Astrocyte (in vitro differentiated cells and primary cell): ENCODE data around the gene MAP3K4. TPM values are rescaled to one million over a fixed set of nuclear protein-coding genes. Genes with fewer than 3 reads are reported as not detected.

Source experiments
- DNase-seq: peaks from one replicate; pipeline ENCODE4 v3.0.0-alpha.2; 2010; ENCODE audit warnings: low read depth
- FAIRE-seq: peaks from 2 replicates; lab custom pipeline; 2011; peaks lifted over from hg19 to GRCh38; lab: Jason Lieb, UNC
- H2AFZ ChIP-seq: 2 replicates; pipeline ENCODE4 v1.6.0; 2012; ENCODE audit warnings: low read depth, low read length, inconsistent platforms
- H3K27ac ChIP-seq: 2 replicates; pipeline ENCODE4 v1.5.1; 2011; ENCODE audit warnings: low read depth, low read length, inconsistent platforms
- H3K27me3 ChIP-seq: 2 replicates; pipeline ENCODE4 v1.6.0; 2011; ENCODE audit warnings: low read length, inconsistent platforms; ENCODE audit not compliant: insufficient read depth
- H3K36me3 ChIP-seq: 2 replicates; pipeline ENCODE4 v1.5.1; 2011; ENCODE audit warnings: low read length, inconsistent platforms; ENCODE audit not compliant: insufficient read depth
- H3K4me1 ChIP-seq: 2 replicates; pipeline ENCODE4 v1.5.1; 2011; ENCODE audit warnings: low read length, inconsistent platforms; ENCODE audit not compliant: insufficient read depth
- H3K4me2 ChIP-seq: 2 replicates; pipeline ENCODE4 v1.6.0; 2012; ENCODE audit warnings: low read length, inconsistent platforms
- H3K4me3 ChIP-seq: 2 replicates; pipeline ENCODE4 v1.5.1; 2011; ENCODE audit warnings: low read depth, mild to moderate bottlenecking, low read length, inconsistent platforms; ENCODE audit not compliant: insufficient read depth
- H3K79me2 ChIP-seq: 2 replicates; pipeline ENCODE4 v1.6.0; 2012; ENCODE audit warnings: mild to moderate bottlenecking, low read length, inconsistent platforms; ENCODE audit not compliant: insufficient read depth
- H3K9ac ChIP-seq: 2 replicates; pipeline ENCODE4 v1.6.0; 2012; ENCODE audit warnings: mild to moderate bottlenecking, low read length, inconsistent platforms
- H3K9me3 ChIP-seq: 2 replicates; pipeline ENCODE4 v1.5.1; 2012; ENCODE audit warnings: low read depth, mild to moderate bottlenecking, low read length, inconsistent platforms; ENCODE audit not compliant: insufficient read depth
- H4K20me1 ChIP-seq: 2 replicates; pipeline ENCODE4 v1.6.0; 2012; ENCODE audit warnings: low read length, inconsistent platforms; ENCODE audit not compliant: insufficient read depth
- H3K27ac Mint-ChIP-seq: one replicate; pipeline ENCODE4 v1.8.0; 2021; ENCODE audit warnings: mild to moderate bottlenecking, mixed read lengths; ENCODE audit not compliant: unreplicated experiment
- H3K27me3 Mint-ChIP-seq: one replicate; pipeline ENCODE4 v1.8.0; 2021; ENCODE audit warnings: low read depth, mixed read lengths; ENCODE audit not compliant: unreplicated experiment
- H3K36me3 Mint-ChIP-seq: one replicate; pipeline ENCODE4 v1.8.0; 2021; ENCODE audit warnings: low read depth, mixed read lengths; ENCODE audit not compliant: unreplicated experiment
- H3K4me1 Mint-ChIP-seq: one replicate; pipeline ENCODE4 v1.8.0; 2021; ENCODE audit warnings: low read depth, mixed read lengths; ENCODE audit not compliant: unreplicated experiment
- H3K4me3 Mint-ChIP-seq: one replicate; pipeline ENCODE4 v1.8.0; 2021; ENCODE audit warnings: mild to moderate bottlenecking, moderate library complexity, mixed read lengths; ENCODE audit not compliant: unreplicated experiment
- H3K9me3 Mint-ChIP-seq: one replicate; pipeline ENCODE4 v1.8.0; 2021; ENCODE audit warnings: mild to moderate bottlenecking, mixed read lengths; ENCODE audit not compliant: unreplicated experiment
- CTCF ChIP-seq: IDR thresholded peaks from 2 replicates; pipeline ENCODE4 v1.5.1; 2011; ENCODE audit warnings: low read depth, mild to moderate bottlenecking, inconsistent platforms, low read length, moderate library complexity; ENCODE audit not compliant: insufficient read depth
- EZH2 ChIP-seq: IDR thresholded peaks from 2 replicates; pipeline ENCODE4 v1.6.1; 2012; ENCODE audit warnings: mild to moderate bottlenecking, low read length, inconsistent platforms; ENCODE audit not compliant: insufficient read depth
- total RNA-seq: library from RNA; stranded (reverse); gene quantifications from 2 replicates; pipeline ENCODE4 v1.2.1, GENCODE V29; 2021

MAP3K4 gene
- total RNA-seq, 1 donor from 2014 or later: 22.1 TPM

DNA sequence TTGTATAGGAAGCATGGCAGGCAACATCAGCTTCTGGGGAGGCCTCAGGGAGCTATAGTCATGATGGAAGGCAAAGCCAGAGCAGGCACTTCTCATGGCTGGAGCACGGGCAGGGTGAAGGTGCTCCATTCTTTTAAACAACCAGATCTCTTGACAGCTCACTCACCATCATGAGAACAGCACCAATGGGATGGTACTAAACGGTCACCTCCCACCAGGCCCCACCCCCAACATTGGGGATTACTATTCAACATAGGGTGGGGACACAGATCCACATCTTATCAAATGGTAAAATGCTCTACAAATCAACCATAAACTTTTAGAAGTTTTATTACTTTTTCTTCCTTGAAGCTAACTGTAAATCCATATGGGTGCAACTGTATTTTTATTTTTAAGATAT lies 61.5 kb downstream of the MAP3K4 start:
- H3K4me3 ChIP-seq: no peak overlapping the region
- H3K4me3 Mint-ChIP-seq: no peak overlapping the region
- H3K4me1 ChIP-seq: peaks cover 6% of the 10 kb centered on the region
- H3K27me3 ChIP-seq: no peaks in the 10 kb centered on the region
- no peaks in the 10 kb centered on the region for H3K27me3 Mint-ChIP-seq
- no peak overlapping the region for H3K9ac ChIP-seq
- no peak overlapping the region for H2AFZ ChIP-seq
- no peak for TF ChIP-seq CTCF
- TF ChIP-seq EZH2: no peak
- no peak overlapping the region for H3K27ac Mint-ChIP-seq
- no peaks in the 10 kb centered on the region for H3K9me3 Mint-ChIP-seq
- H4K20me1 ChIP-seq: no peaks in the 10 kb centered on the region
- peaks cover 6% of the 10 kb centered on the region for H3K36me3 Mint-ChIP-seq
- peaks cover 6% of the 10 kb centered on the region for H3K36me3 ChIP-seq
- peaks cover 5% of the 10 kb centered on the region for H3K79me2 ChIP-seq
- no peak overlapping the region for H3K27ac ChIP-seq
- H3K9me3 ChIP-seq: no peaks in the 10 kb centered on the region
- H3K4me2 ChIP-seq: no peak overlapping the region
- peaks cover 3% of the 10 kb centered on the region for H3K4me1 Mint-ChIP-seq
- DNase-seq (no peak), FAIRE-seq (no peak)

- Mint-ChIP-seq H3K27me3 (no peaks in the 10 kb centered on the region), H3K36me3 (peaks cover 2% of the 10 kb centered on the region), H3K4me3 (no peak overlapping the region), H3K27ac (no peak overlapping the region), H3K9me3 (no peaks in the 10 kb centered on the region), H3K4me1 (no peaks in the 10 kb centered on the region)
- Histone ChIP-seq H3K27ac (no peak overlapping the region), H3K9me3 (no peaks in the 10 kb centered on the region), H4K20me1 (no peaks in the 10 kb centered on the region), H3K4me2 (no peak overlapping the region), H2AFZ (no peak overlapping the region), H3K4me1 (no peaks in the 10 kb centered on the region), H3K27me3 (no peaks in the 10 kb centered on the region), H3K4me3 (no peak overlapping the region), H3K9ac (no peak overlapping the region), H3K79me2 (peaks cover 7% of the 10 kb centered on the region), H3K36me3 (no peaks in the 10 kb centered on the region)
- FAIRE-seq: no peak
- TF ChIP-seq EZH2 (no peak), CTCF (no peak)
- DNase-seq: no peak
Observed at GRCh38 chr6:161054876-161055275, 63.3 kb downstream of the MAP3K4 start.

GRCh38 chr6:161056451-161056850 lies 64.9 kb downstream of the MAP3K4 start:
- Histone ChIP-seq H3K4me3 (no peak overlapping the region), H3K9ac (no peak overlapping the region), H3K4me1 (no peaks in the 10 kb centered on the region), H3K36me3 (peaks cover 2% of the 10 kb centered on the region), H3K4me2 (no peak overlapping the region), H4K20me1 (no peaks in the 10 kb centered on the region), H3K79me2 (peaks cover 16% of the 10 kb centered on the region), H2AFZ (no peak overlapping the region), H3K27ac (no peak overlapping the region), H3K9me3 (no peaks in the 10 kb centered on the region), H3K27me3 (no peaks in the 10 kb centered on the region)
- H3K27ac Mint-ChIP-seq: no peak overlapping the region
- H3K36me3 Mint-ChIP-seq: no peaks in the 10 kb centered on the region
- H3K9me3 Mint-ChIP-seq: no peaks in the 10 kb centered on the region
- no peaks in the 10 kb centered on the region for H3K27me3 Mint-ChIP-seq
- H3K4me3 Mint-ChIP-seq: no peak overlapping the region
- no peak for TF ChIP-seq CTCF
- TF ChIP-seq EZH2: no peak
- H3K4me1 Mint-ChIP-seq: no peaks in the 10 kb centered on the region
- FAIRE-seq (no peak), DNase-seq (no peak)
